WTC11 (cell line): ENCODE data around the gene CLDN5. TPM values are rescaled to one million over a fixed set of nuclear protein-coding genes. Genes with fewer than 3 reads are reported as not detected.

Experiments
- ATAC-seq: fragments of 200-7000 bp; cut with Tn5 transposase; 2 replicates; pipeline ENCODE4 v1.10.0; 2021; ENCODE audit warnings: mild to moderate bottlenecking, moderate library complexity
- CTCF ChIA-PET: fragments of 300-600 bp; sonication (Branson Sonifier 250); formaldehyde crosslinking; loops from one replicate; lab custom pipeline; 2021; ENCODE audit warnings: antibody characterized with exemption; lab: Charles Lee
- POLR2A ChIA-PET: fragments of 350-600 bp; sonication (Branson Sonifier 250); formaldehyde crosslinking; loops from one replicate; lab custom pipeline; 2021; ENCODE audit warnings: antibody characterized with exemption; lab: Charles Lee
- DNase-seq: peaks from one replicate; pipeline ENCODE4 v3.0.0; 2021; ENCODE audit warnings: low spot score
- H3K27ac Mint-ChIP-seq: 2 replicates; pipeline ENCODE4 v1.8.0; 2021; ENCODE audit warnings: mixed read lengths
- H3K27me3 Mint-ChIP-seq: 2 replicates; pipeline ENCODE4 v1.8.0; 2021; ENCODE audit warnings: low read depth, mild to moderate bottlenecking, moderate library complexity, mixed read lengths
- H3K36me3 Mint-ChIP-seq: 2 replicates; pipeline ENCODE4 v1.8.0; 2021; ENCODE audit warnings: mixed read lengths
- H3K4me1 Mint-ChIP-seq: 2 replicates; pipeline ENCODE4 v1.8.0; 2022; ENCODE audit warnings: mixed read lengths
- H3K4me3 Mint-ChIP-seq: 2 replicates; pipeline ENCODE4 v1.8.0; 2021; ENCODE audit warnings: mild to moderate bottlenecking, moderate library complexity, mixed read lengths
- H3K9me3 Mint-ChIP-seq: 2 replicates; pipeline ENCODE4 v1.8.0; 2021; ENCODE audit warnings: mixed read lengths
- HMGA2 ChIP-seq: fragments of 250-450 bp; sonication (Bioruptor Pico); IDR thresholded peaks from 2 replicates; pipeline ENCODE4 v1.4.0; 2021; ENCODE audit warnings: mild to moderate bottlenecking, moderate library complexity
- NFYB ChIP-seq: sonication (generic); formaldehyde crosslinking; conservative IDR thresholded peaks from 2 replicates; pipeline ENCODE4 v1.8.0; 2022; ENCODE audit warnings: low read depth, missing genetic modification reagents
- RELA ChIP-seq: sonication (generic); formaldehyde crosslinking; IDR thresholded peaks from 2 replicates; pipeline ENCODE4 v1.8.1; 2022; ENCODE audit warnings: missing genetic modification reagents, mild to moderate bottlenecking, borderline replicate concordance
- SMAD4 ChIP-seq: sonication (generic); formaldehyde crosslinking; IDR thresholded peaks from 2 replicates; pipeline ENCODE4 v1.8.0; 2022; ENCODE audit warnings: mild to moderate bottlenecking, missing genetic modification reagents
- ZNF219 ChIP-seq: sonication (generic); formaldehyde crosslinking; IDR thresholded peaks from 2 replicates; pipeline ENCODE4 v1.8.0; 2023; ENCODE audit warnings: missing genetic modification reagents, mild to moderate bottlenecking, borderline replicate concordance
- ZNF396 ChIP-seq: fragments of 250-450 bp; sonication (Bioruptor Pico); IDR thresholded peaks from 2 replicates; pipeline ENCODE4 v1.8.0; 2021; ENCODE audit warnings: mild to moderate bottlenecking, moderate library complexity, borderline replicate concordance
- ZNF423 ChIP-seq: fragments of 250-450 bp; sonication (Bioruptor Pico); IDR thresholded peaks from 2 replicates; pipeline ENCODE4 v2.1.2; 2022; ENCODE audit warnings: mild to moderate bottlenecking, moderate library complexity
- total RNA-seq: library from RNA; stranded (reverse); gene quantifications from 3 replicates; pipeline ENCODE4 v1.2.3, GENCODE V29; 2021
- TF ChIP-seq, protein P1 (sequence below): sonication (generic); formaldehyde crosslinking; IDR thresholded peaks from 2 replicates; pipeline ENCODE4 v1.8.1; 2023; ENCODE audit warnings: mild to moderate bottlenecking, missing genetic modification reagents, moderate library complexity
- TF ChIP-seq, protein P2 (sequence below): fragments of 250-450 bp; sonication (Bioruptor Pico); IDR thresholded peaks from 2 replicates; pipeline ENCODE4 v1.9.0; 2021; ENCODE audit warnings: mild to moderate bottlenecking
- TF ChIP-seq, protein P3 (sequence below): sonication (generic); formaldehyde crosslinking; IDR thresholded peaks from 2 replicates; pipeline ENCODE4 v1.8.0; 2023; ENCODE audit warnings: missing genetic modification reagents
- TF ChIP-seq, protein P4 (sequence below): sonication (generic); formaldehyde crosslinking; IDR thresholded peaks from 2 replicates; pipeline ENCODE4 v1.8.1; 2023; ENCODE audit warnings: mild to moderate bottlenecking, missing genetic modification reagents, moderate library complexity
- TF ChIP-seq, protein P5 (sequence below): sonication (generic); formaldehyde crosslinking; IDR thresholded peaks from 2 replicates; pipeline ENCODE4 v1.8.0; 2023; ENCODE audit warnings: mild to moderate bottlenecking, missing genetic modification reagents
- TF ChIP-seq, protein P6 (sequence below): sonication (generic); formaldehyde crosslinking; IDR thresholded peaks from 2 replicates; pipeline ENCODE4 v1.8.0; 2023; ENCODE audit warnings: missing genetic modification reagents, mild to moderate bottlenecking, borderline replicate concordance
- TF ChIP-seq, protein P7 (sequence below): sonication (generic); formaldehyde crosslinking; conservative IDR thresholded peaks from 2 replicates; pipeline ENCODE4 v1.8.1; 2023; ENCODE audit warnings: mild to moderate bottlenecking, low read depth, missing genetic modification reagents, moderate library complexity
- TF ChIP-seq, protein P8 (sequence below): sonication (generic); formaldehyde crosslinking; IDR thresholded peaks from 2 replicates; pipeline ENCODE4 v1.8.1; 2023; ENCODE audit warnings: mild to moderate bottlenecking, missing genetic modification reagents, borderline replicate concordance

CLDN5 gene
- total RNA-seq, 1 experiment from 2014 or later: 1.0 TPM

DNA sequence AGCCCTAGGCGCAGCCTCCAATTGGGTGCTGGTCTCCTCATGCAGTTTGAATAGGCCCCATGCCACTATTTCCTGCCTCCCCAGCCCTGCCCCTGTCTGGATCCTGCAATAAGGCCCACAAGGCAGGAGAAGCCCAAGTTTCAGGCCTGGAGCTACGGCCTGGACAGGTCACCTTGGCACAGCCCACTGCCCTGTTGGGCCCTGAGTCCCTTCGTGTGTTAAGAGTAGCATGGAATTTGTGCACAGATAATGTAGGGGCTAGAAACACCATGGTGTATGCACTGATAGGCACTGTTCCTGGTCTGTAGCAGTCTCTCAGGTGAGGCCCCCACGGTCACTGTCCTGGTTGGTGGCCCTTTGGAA lies 24.3 kb downstream of the CLDN5 start (continued):
- TF ChIP-seq, protein P1, sequence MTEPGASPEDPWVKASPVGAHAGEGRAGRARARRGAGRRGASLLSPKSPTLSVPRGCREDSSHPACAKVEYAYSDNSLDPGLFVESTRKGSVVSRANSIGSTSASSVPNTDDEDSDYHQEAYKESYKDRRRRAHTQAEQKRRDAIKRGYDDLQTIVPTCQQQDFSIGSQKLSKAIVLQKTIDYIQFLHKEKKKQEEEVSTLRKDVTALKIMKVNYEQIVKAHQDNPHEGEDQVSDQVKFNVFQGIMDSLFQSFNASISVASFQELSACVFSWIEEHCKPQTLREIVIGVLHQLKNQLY (CRISPR knock-in tag): no peak
- TF ChIP-seq, all 79 proteins: peak for 0

DNA sequence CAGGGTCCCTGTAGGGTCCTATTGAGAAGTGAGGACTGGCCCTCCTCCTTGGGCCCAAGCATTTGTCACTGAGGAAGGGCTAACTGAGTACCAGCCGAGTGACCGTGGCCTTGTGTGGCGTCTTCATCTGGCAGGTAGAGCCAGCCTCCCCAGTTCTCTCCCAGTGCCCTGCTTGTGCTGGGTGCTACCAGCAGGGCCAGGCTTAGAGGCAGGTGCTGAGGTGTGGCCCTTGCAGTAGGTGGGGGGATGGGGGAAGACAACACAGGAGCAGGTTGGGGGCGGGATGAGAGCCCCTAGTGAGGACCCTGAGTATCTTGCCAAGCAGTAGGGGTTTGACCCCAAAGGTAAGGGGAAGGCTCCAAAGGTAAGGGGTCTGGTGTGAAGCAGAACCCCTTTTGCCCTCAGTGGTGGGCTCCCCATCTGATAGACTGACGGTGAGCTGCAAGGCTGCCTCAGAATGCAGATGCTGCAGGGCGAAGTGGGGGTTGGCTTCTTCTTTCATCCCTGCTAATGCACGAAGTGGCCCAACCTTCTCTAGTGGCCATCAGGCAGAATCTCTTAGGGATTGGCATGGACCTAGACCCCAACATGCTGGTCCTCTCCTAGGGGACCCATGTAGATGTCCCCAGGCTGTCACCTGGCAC lies 24.9 kb downstream of the CLDN5 start:
- CTCF ChIA-PET: no interaction called here
- POLR2A ChIA-PET: no interaction called here
- H3K4me3 Mint-ChIP-seq: no peak overlapping the region
- H3K4me1 Mint-ChIP-seq: peaks cover 5% of the 10 kb centered on the region; the same call in 1 of the 2 replicates
- H3K36me3 Mint-ChIP-seq: peaks cover 19% of the 10 kb centered on the region
- ATAC-seq (no peak), DNase-seq (no peak)
- no peaks in the 10 kb centered on the region for H3K9me3 Mint-ChIP-seq
- no peak overlapping the region for H3K27ac Mint-ChIP-seq
- H3K27me3 Mint-ChIP-seq: no peaks in the 10 kb centered on the region
- TF ChIP-seq, protein P2, sequence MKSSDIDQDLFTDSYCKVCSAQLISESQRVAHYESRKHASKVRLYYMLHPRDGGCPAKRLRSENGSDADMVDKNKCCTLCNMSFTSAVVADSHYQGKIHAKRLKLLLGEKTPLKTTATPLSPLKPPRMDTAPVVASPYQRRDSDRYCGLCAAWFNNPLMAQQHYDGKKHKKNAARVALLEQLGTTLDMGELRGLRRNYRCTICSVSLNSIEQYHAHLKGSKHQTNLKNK (CRISPR knock-in tag): no peak
- TF ChIP-seq ZNF219 (CRISPR knock-in tag) (no peak), SMAD4 (CRISPR knock-in tag) (no peak), ZNF423 (CRISPR knock-in tag) (no peak), NFYB (CRISPR knock-in tag) (no peak), RELA (CRISPR knock-in tag) (no peak), ZNF396 (CRISPR knock-in tag) (no peak), HMGA2 (CRISPR knock-in tag) (no peak)
- TF ChIP-seq, protein P3, sequence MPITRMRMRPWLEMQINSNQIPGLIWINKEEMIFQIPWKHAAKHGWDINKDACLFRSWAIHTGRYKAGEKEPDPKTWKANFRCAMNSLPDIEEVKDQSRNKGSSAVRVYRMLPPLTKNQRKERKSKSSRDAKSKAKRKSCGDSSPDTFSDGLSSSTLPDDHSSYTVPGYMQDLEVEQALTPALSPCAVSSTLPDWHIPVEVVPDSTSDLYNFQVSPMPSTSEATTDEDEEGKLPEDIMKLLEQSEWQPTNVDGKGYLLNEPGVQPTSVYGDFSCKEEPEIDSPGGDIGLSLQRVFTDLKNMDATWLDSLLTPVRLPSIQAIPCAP (CRISPR knock-in tag): no peak
- TF ChIP-seq, protein P4, sequence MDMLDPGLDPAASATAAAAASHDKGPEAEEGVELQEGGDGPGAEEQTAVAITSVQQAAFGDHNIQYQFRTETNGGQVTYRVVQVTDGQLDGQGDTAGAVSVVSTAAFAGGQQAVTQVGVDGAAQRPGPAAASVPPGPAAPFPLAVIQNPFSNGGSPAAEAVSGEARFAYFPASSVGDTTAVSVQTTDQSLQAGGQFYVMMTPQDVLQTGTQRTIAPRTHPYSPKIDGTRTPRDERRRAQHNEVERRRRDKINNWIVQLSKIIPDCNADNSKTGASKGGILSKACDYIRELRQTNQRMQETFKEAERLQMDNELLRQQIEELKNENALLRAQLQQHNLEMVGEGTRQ (CRISPR knock-in tag): no peak
- TF ChIP-seq, protein P5, sequence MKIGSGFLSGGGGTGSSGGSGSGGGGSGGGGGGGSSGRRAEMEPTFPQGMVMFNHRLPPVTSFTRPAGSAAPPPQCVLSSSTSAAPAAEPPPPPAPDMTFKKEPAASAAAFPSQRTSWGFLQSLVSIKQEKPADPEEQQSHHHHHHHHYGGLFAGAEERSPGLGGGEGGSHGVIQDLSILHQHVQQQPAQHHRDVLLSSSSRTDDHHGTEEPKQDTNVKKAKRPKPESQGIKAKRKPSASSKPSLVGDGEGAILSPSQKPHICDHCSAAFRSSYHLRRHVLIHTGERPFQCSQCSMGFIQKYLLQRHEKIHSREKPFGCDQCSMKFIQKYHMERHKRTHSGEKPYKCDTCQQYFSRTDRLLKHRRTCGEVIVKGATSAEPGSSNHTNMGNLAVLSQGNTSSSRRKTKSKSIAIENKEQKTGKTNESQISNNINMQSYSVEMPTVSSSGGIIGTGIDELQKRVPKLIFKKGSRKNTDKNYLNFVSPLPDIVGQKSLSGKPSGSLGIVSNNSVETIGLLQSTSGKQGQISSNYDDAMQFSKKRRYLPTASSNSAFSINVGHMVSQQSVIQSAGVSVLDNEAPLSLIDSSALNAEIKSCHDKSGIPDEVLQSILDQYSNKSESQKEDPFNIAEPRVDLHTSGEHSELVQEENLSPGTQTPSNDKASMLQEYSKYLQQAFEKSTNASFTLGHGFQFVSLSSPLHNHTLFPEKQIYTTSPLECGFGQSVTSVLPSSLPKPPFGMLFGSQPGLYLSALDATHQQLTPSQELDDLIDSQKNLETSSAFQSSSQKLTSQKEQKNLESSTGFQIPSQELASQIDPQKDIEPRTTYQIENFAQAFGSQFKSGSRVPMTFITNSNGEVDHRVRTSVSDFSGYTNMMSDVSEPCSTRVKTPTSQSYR (CRISPR knock-in tag): no peak
- TF ChIP-seq, protein P1 (CRISPR knock-in tag): no peak
- TF ChIP-seq, protein P6, sequence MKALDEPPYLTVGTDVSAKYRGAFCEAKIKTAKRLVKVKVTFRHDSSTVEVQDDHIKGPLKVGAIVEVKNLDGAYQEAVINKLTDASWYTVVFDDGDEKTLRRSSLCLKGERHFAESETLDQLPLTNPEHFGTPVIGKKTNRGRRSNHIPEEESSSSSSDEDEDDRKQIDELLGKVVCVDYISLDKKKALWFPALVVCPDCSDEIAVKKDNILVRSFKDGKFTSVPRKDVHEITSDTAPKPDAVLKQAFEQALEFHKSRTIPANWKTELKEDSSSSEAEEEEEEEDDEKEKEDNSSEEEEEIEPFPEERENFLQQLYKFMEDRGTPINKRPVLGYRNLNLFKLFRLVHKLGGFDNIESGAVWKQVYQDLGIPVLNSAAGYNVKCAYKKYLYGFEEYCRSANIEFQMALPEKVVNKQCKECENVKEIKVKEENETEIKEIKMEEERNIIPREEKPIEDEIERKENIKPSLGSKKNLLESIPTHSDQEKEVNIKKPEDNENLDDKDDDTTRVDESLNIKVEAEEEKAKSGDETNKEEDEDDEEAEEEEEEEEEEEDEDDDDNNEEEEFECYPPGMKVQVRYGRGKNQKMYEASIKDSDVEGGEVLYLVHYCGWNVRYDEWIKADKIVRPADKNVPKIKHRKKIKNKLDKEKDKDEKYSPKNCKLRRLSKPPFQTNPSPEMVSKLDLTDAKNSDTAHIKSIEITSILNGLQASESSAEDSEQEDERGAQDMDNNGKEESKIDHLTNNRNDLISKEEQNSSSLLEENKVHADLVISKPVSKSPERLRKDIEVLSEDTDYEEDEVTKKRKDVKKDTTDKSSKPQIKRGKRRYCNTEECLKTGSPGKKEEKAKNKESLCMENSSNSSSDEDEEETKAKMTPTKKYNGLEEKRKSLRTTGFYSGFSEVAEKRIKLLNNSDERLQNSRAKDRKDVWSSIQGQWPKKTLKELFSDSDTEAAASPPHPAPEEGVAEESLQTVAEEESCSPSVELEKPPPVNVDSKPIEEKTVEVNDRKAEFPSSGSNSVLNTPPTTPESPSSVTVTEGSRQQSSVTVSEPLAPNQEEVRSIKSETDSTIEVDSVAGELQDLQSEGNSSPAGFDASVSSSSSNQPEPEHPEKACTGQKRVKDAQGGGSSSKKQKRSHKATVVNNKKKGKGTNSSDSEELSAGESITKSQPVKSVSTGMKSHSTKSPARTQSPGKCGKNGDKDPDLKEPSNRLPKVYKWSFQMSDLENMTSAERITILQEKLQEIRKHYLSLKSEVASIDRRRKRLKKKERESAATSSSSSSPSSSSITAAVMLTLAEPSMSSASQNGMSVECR (CRISPR knock-in tag): no peak
- TF ChIP-seq, protein P7, sequence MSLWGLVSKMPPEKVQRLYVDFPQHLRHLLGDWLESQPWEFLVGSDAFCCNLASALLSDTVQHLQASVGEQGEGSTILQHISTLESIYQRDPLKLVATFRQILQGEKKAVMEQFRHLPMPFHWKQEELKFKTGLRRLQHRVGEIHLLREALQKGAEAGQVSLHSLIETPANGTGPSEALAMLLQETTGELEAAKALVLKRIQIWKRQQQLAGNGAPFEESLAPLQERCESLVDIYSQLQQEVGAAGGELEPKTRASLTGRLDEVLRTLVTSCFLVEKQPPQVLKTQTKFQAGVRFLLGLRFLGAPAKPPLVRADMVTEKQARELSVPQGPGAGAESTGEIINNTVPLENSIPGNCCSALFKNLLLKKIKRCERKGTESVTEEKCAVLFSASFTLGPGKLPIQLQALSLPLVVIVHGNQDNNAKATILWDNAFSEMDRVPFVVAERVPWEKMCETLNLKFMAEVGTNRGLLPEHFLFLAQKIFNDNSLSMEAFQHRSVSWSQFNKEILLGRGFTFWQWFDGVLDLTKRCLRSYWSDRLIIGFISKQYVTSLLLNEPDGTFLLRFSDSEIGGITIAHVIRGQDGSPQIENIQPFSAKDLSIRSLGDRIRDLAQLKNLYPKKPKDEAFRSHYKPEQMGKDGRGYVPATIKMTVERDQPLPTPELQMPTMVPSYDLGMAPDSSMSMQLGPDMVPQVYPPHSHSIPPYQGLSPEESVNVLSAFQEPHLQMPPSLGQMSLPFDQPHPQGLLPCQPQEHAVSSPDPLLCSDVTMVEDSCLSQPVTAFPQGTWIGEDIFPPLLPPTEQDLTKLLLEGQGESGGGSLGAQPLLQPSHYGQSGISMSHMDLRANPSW: no peak
- TF ChIP-seq, protein P8, sequence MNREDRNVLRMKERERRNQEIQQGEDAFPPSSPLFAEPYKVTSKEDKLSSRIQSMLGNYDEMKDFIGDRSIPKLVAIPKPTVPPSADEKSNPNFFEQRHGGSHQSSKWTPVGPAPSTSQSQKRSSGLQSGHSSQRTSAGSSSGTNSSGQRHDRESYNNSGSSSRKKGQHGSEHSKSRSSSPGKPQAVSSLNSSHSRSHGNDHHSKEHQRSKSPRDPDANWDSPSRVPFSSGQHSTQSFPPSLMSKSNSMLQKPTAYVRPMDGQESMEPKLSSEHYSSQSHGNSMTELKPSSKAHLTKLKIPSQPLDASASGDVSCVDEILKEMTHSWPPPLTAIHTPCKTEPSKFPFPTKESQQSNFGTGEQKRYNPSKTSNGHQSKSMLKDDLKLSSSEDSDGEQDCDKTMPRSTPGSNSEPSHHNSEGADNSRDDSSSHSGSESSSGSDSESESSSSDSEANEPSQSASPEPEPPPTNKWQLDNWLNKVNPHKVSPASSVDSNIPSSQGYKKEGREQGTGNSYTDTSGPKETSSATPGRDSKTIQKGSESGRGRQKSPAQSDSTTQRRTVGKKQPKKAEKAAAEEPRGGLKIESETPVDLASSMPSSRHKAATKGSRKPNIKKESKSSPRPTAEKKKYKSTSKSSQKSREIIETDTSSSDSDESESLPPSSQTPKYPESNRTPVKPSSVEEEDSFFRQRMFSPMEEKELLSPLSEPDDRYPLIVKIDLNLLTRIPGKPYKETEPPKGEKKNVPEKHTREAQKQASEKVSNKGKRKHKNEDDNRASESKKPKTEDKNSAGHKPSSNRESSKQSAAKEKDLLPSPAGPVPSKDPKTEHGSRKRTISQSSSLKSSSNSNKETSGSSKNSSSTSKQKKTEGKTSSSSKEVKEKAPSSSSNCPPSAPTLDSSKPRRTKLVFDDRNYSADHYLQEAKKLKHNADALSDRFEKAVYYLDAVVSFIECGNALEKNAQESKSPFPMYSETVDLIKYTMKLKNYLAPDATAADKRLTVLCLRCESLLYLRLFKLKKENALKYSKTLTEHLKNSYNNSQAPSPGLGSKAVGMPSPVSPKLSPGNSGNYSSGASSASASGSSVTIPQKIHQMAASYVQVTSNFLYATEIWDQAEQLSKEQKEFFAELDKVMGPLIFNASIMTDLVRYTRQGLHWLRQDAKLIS (CRISPR knock-in tag): no peak
